DOHH2 (cell line): ENCODE results near the gene CHRNB1.

ENCODE experiments used
- H3F3A ChIP-seq: fragments of 200-600 bp; sonication (generic), shearing (Covaris generic); 2 replicates; pipeline ENCODE4 v1.6.0; 2016; ENCODE audit warnings: antibody characterized with exemption, mild to moderate bottlenecking; ENCODE audit not compliant: control insufficient read depth, insufficient read depth
- H3K27ac ChIP-seq: fragments of 200-600 bp; sonication (generic); 2 replicates; pipeline ENCODE4 v1.5.1; 2014; ENCODE audit warnings: low read depth, mild to moderate bottlenecking, low read length, moderate library complexity
- H3K27me3 ChIP-seq: fragments of 200-600 bp; sonication (generic); 2 replicates; pipeline ENCODE4 v1.6.1; 2014; ENCODE audit warnings: mild to moderate bottlenecking, low read length, mixed read lengths; ENCODE audit not compliant: control insufficient read depth
- H3K36me3 ChIP-seq: fragments of 200-600 bp; sonication (generic); 2 replicates; pipeline ENCODE4 v1.6.1; 2014; ENCODE audit warnings: mild to moderate bottlenecking, low read length, moderate library complexity, mixed read lengths; ENCODE audit not compliant: control insufficient read depth
- H3K4me1 ChIP-seq: fragments of 200-600 bp; sonication (generic); 2 replicates; pipeline ENCODE4 v1.6.1; 2014; ENCODE audit warnings: mild to moderate bottlenecking, low read length, mixed read lengths; ENCODE audit not compliant: control insufficient read depth
- H3K4me2 ChIP-seq: fragments of 200-600 bp; sonication (generic); 2 replicates; pipeline ENCODE4 v1.6.0; 2014; ENCODE audit warnings: mild to moderate bottlenecking, low read length, moderate library complexity
- H3K4me3 ChIP-seq: fragments of 200-600 bp; sonication (generic); 2 replicates; pipeline ENCODE4 v1.5.1; 2014; ENCODE audit warnings: mild to moderate bottlenecking, low read length, mixed read lengths
- H3K79me2 ChIP-seq: fragments of 200-600 bp; sonication (generic); 2 replicates; pipeline ENCODE4 v1.6.1; 2014; ENCODE audit warnings: mild to moderate bottlenecking, low read length, mixed read lengths; ENCODE audit not compliant: control insufficient read depth
- H3K9me2 ChIP-seq: fragments of 200-600 bp; sonication (generic); replicated peaks from 2 replicates; pipeline ENCODE4 v1.6.1; 2014; ENCODE audit warnings: mild to moderate bottlenecking, low read length, mixed read lengths; ENCODE audit not compliant: control insufficient read depth
- H3K9me3 ChIP-seq: fragments of 200-600 bp; sonication (generic); 2 replicates; pipeline ENCODE4 v1.6.1; 2014; ENCODE audit warnings: antibody characterized with exemption, low read length, mixed read lengths; ENCODE audit not compliant: control insufficient read depth, insufficient read depth
- H4K20me1 ChIP-seq: fragments of 200-600 bp; sonication (generic); 2 replicates; pipeline ENCODE4 v1.6.0; 2014; ENCODE audit warnings: low read depth, mild to moderate bottlenecking, antibody characterized with exemption, low read length, moderate library complexity; ENCODE audit not compliant: control insufficient read depth, insufficient read depth
- CTCF ChIP-seq: fragments of 200-600 bp; sonication (generic); IDR thresholded peaks from one replicate; pipeline ENCODE4 v1.5.1; 2014; ENCODE audit warnings: antibody characterized with exemption, mild to moderate bottlenecking, low read depth, low read length; ENCODE audit not compliant: poor library complexity, severe bottlenecking
- EZH2phosphoT487 ChIP-seq: fragments of 200-600 bp; sonication (generic); IDR thresholded peaks from 2 replicates; pipeline ENCODE4 v1.6.1; 2017; ENCODE audit warnings: borderline replicate concordance, mild to moderate bottlenecking, antibody characterized with exemption, low read length, moderate library complexity, mixed read lengths

Gene CHRNB1

DNA sequence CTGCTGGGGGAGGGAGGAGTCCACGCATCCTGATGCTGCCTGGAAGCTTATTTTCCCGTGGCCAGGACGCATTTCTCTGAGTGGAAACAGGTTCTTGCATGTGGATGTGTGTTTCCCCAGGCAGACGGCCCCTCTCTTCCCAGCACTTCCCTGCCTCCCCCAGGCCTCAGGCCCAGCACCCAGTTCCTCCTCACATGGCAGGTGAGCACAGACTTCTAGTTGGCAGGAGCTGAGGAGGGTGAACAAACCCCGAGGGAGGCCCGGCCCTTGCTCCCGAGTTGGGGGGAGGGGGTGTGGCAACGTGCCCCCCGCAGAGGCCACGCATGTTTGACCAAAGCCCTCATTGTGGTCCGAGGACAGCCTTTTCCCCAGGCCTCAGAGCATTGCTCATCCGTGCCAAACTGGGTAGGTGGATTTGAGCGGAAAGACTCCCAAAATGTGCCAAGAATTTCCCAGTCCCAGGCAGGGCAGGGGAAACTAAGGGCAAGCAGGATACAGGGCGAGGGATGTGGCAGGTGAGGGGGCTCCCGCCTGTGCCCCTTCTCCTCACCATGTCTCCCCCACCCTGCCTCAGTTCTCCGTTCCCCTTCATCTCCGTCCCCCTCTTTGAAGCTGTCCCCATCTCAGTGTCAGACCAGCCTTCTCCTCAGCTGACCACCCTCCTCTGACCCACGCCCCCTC is 26.2 kb upstream of the CHRNB1 start:
- TF ChIP-seq EZH2phosphoT487 = no peak
- TF ChIP-seq CTCF = no peak
- H3K4me1 ChIP-seq = no peaks in the 10 kb centered on the region
- no peaks in the 10 kb centered on the region for H3F3A ChIP-seq
- no peaks in the 10 kb centered on the region for H4K20me1 ChIP-seq
- H3K79me2 ChIP-seq = no peaks in the 10 kb centered on the region
- no peak overlapping the region for H3K27ac ChIP-seq
- no peaks in the 10 kb centered on the region; the same call in 1 of the 2 replicates for H3K27me3 ChIP-seq
- H3K36me3 ChIP-seq = no peaks in the 10 kb centered on the region
- no peak overlapping the region for H3K4me2 ChIP-seq
- H3K9me3 ChIP-seq = no peaks in the 10 kb centered on the region
- H3K9me2 ChIP-seq = no peaks in the 10 kb centered on the region
- no peak overlapping the region for H3K4me3 ChIP-seq

GRCh38 chr17:7419819-7420610 is 24.8 kb upstream of the CHRNB1 start, which contains the start of gene SPEM1:
Gene SPEM1 (plus strand): TSS chr17:7420324. CDS start chr17:7420385, 61 bp downstream.
- H3K4me1 ChIP-seq = no peaks in the 10 kb centered on the region
- H3K79me2 ChIP-seq = no peaks in the 10 kb centered on the region
- H4K20me1 ChIP-seq = no peaks in the 10 kb centered on the region
- H3F3A ChIP-seq = no peaks in the 10 kb centered on the region
- no peaks in the 10 kb centered on the region for H3K36me3 ChIP-seq
- TF ChIP-seq CTCF (no peak), EZH2phosphoT487 (no peak)
- H3K4me3 ChIP-seq = no peak within 1 kb of the TSS
- H3K9me2 ChIP-seq = no peaks in the 10 kb centered on the region
- H3K4me2 ChIP-seq = no peak within 1 kb of the TSS
- no peaks in the 10 kb centered on the region for H3K9me3 ChIP-seq
- H3K27me3 ChIP-seq = no peaks in the 10 kb centered on the region; the same call in 1 of the 2 replicates
- H3K27ac ChIP-seq = no peak within 1 kb of the TSS

- H3K27me3 ChIP-seq = no peaks in the 10 kb centered on the region; the same call in 1 of the 2 replicates
- no peaks in the 10 kb centered on the region for H3K36me3 ChIP-seq
- TF ChIP-seq EZH2phosphoT487 (no peak), CTCF (no peak)
Measured at GRCh38 chr17:7421186-7421585, 23.7 kb upstream of the CHRNB1 start.

More at GRCh38 chr17:7421186-7421585, 23.7 kb upstream of the CHRNB1 start:
- Histone ChIP-seq H4K20me1 (no peaks in the 10 kb centered on the region), H3K4me1 (no peaks in the 10 kb centered on the region), H3K9me3 (no peaks in the 10 kb centered on the region), H3K9me2 (no peaks in the 10 kb centered on the region), H3K4me3 (no peak overlapping the region), H3K4me2 (no peak overlapping the region), H3F3A (no peaks in the 10 kb centered on the region), H3K27ac (no peak overlapping the region), H3K79me2 (no peaks in the 10 kb centered on the region)
